RWPE1 (cell line): ENCODE measurements around the gene G0S2.

Experiments
- CTCF ChIA-PET: fragments of 350-600 bp; sonication (Branson Sonifier 250); formaldehyde crosslinking; extraction: SDS; loops from one replicate; lab custom pipeline; 2021; lab: Yijun Ruan, JAX
- POLR2A ChIA-PET: fragments of 400-600 bp; formaldehyde crosslinking; extraction: SDS; loops from one replicate; lab custom pipeline; 2020; ENCODE audit warnings: antibody characterized with exemption; ENCODE audit not compliant: low non-redundant PET; lab: Yijun Ruan, JAX
- DNase-seq: peaks from one replicate; pipeline ENCODE4 v3.0.0; 2012; ENCODE audit warnings: low spot score
- H3K27ac ChIP-seq: fragments of 450-650 bp; 2 replicates; pipeline ENCODE4 v1.5.1; 2017
- TF ChIP-seq, protein P1 (sequence below): fragments of 450-650 bp; conservative IDR thresholded peaks from 2 replicates; pipeline ENCODE4 v1.5.1; 2017; ENCODE audit warnings: low read depth, mild to moderate bottlenecking

G0S2 gene

GRCh38 chr1:209628618-209629299, 46.5 kb upstream of the G0S2 start:
- TF ChIP-seq, protein P1, sequence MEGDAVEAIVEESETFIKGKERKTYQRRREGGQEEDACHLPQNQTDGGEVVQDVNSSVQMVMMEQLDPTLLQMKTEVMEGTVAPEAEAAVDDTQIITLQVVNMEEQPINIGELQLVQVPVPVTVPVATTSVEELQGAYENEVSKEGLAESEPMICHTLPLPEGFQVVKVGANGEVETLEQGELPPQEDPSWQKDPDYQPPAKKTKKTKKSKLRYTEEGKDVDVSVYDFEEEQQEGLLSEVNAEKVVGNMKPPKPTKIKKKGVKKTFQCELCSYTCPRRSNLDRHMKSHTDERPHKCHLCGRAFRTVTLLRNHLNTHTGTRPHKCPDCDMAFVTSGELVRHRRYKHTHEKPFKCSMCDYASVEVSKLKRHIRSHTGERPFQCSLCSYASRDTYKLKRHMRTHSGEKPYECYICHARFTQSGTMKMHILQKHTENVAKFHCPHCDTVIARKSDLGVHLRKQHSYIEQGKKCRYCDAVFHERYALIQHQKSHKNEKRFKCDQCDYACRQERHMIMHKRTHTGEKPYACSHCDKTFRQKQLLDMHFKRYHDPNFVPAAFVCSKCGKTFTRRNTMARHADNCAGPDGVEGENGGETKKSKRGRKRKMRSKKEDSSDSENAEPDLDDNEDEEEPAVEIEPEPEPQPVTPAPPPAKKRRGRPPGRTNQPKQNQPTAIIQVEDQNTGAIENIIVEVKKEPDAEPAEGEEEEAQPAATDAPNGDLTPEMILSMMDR, result no peak
- POLR2A ChIA-PET, result no interaction called here
- H3K27ac ChIP-seq, result 0 out of 2 replicates have a peak overlapping the region, but pooled peaks have one; percentile 5
- CTCF ChIA-PET, result interaction anchor here (0.6 kb wide), 1 partner anchor 438 kb away, joined by 5 read pairs; no protein-coding TSS in a partner anchor
- no peak for DNase-seq

- TF ChIP-seq, protein P1, result no peak
- ChIA-PET POLR2A (no interaction called here), CTCF (no interaction called here)
Observed at GRCh38 chr1:209629621-209630382, 45.4 kb upstream of the G0S2 start.

GRCh38 chr1:209630383-209631225, 44.6 kb upstream of the G0S2 start:
- TF ChIP-seq, protein P1, result no peak
- CTCF ChIA-PET, result interaction anchor here (0.7 to 1.6 kb wide), 2 partner anchors 54 to 117 kb away, joined by 5 to 8 read pairs; no protein-coding TSS in a partner anchor
- no peak for DNase-seq
- no peak overlapping the region for H3K27ac ChIP-seq
- POLR2A ChIA-PET, result no interaction called here

More at GRCh38 chr1:209629621-209630382, 45.4 kb upstream of the G0S2 start:
- H3K27ac ChIP-seq, result no peak overlapping the region
- DNase-seq, result no peak

DNA sequence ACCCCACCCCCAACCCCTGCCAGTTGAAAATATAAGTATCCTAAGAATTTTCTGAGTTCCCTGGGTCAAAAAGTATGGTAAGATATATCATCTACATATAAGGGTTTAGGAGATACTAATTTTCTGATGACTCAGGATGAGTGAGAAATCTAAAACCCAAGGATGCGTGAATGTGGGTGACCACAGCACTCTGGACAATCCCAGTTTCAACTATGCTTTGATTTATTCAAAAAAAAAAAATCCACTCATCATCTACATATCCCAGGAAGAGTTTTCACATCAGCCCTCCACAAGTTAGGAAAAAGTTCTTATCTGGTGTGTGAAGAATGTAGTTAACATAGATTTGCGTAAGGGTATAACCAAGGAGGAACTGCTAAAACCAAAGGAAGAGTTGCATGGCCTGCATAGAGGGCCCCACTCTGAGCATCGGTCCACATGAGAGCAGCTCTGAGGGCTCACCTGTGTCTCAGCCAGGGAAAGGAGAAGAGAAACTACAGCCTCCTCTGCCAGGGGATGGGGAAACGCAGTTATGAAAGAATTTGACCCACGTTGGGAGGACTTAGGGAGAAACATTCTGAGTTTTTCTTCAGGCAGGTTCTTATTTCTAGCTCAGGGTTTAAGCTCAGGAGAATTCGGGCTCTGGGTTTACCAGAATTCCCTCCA, 41.7 kb upstream of the G0S2 start:
- CTCF ChIA-PET, result interaction anchor here (0.8 kb wide), 1 partner anchor 115 kb away, joined by 4 read pairs; no protein-coding TSS in a partner anchor
- no peak overlapping the region for H3K27ac ChIP-seq
- TF ChIP-seq, protein P1, result no peak
- POLR2A ChIA-PET, result no interaction called here
- no peak for DNase-seq

DNA sequence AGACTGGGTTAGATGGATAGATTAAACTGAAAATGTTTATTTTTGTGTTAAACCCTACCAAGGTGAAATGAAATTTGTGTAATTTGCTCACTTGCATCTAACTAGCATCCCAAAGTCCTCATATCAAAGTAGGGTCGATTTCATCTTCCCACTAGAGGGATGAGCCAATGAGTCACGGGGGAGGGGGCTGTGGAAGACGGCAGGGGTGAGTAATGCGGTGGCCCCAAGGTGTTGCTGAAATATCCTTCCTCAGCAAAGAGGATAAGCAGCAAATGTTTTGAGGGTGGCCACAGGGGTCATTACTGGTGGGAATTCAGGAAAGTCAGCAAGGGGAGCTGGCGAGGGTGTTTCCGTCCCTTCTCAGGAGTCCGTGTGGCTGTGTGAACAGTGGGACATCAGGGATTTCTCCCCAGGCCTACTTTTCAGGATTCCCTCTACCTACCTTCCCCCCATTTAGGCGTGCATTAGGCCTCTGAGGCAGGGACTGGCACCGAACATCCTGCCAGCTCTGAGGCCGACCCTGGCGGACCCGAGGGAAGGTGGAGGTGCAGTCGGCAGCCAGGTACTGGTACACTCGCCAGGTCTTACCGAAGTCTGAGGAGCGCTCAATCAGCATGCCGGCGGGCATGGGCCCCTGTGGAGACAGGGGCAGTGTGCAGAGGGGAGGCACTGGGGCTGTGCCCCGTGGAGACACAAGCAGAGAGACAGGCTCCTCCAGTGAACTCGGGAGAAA, 41.0 kb upstream of the G0S2 start:
- ChIA-PET CTCF (interaction anchor here (0.8 to 1.0 kb wide), 2 partner anchors 114 to 189 kb away, joined by 4 to 7 read pairs; no protein-coding TSS in a partner anchor), POLR2A (no interaction called here)
- H3K27ac ChIP-seq, result no peak overlapping the region
- TF ChIP-seq, protein P1, result no peak
- DNase-seq, result no peak
